Myocyte (in vitro differentiated cells): ENCODE data around the gene FAM149B1. TPM values are rescaled to one million over a fixed set of nuclear protein-coding genes. Genes with fewer than 3 reads are reported as not detected.
"Not testable (repeated sequence)": the region's sequence is repeated elsewhere in the genome, so short reads cannot be mapped to it uniquely, and the experiment has no call there.

Experiments used
- DNase-seq: peaks from one replicate; pipeline ENCODE4 v3.0.0-alpha.2; 2012; ENCODE audit warnings: low read depth
- total RNA-seq: library from RNA; depleted of rRNA; stranded (reverse); fragments of >200 nt; gene quantifications from 2 replicates; pipeline ENCODE4 v1.2.3, GENCODE V29; 2014

The FAM149B1 gene
- total RNA-seq, 1 donor from 2014 or later, result 16.5 TPM

DNA sequence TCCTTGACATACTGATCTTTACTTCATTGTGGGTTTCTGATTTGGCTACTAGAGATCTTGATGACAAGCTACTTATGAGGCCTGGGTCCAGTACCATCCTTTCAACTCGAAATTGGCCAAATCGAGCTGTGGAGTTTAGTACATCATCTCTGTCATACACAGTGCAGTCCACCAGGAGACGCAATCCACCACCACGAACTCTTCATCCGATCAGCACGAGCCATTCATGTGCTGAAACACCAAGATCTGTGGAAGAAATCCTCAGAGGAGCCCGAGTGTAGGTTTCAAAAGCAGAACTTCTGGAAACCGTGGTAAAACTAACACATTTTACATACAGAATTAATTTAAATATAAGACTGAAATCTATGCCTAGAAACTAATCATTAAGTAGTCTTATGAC lies 65.0 kb downstream of the FAM149B1 start:
- no peak for DNase-seq

DNA sequence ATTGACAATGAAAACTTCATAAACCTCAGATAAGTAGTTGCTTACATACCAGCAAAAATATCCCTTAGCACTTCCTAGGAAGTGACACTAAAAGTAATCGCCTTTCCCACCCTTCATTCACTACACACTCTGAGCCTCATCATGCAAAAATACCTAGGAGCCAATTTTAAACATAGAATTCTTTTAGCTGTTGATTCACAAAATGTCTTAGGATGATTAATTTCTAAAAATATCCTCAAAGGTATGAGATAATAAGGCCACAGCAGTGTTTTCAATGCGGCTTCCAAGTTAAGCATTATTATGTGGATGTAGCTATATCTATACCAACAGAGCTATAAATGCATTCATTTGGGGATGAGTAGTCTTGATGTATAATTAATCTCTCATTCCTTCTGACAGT lies 66.0 kb downstream of the FAM149B1 start:
- DNase-seq, result peak; percentile 23

DNA sequence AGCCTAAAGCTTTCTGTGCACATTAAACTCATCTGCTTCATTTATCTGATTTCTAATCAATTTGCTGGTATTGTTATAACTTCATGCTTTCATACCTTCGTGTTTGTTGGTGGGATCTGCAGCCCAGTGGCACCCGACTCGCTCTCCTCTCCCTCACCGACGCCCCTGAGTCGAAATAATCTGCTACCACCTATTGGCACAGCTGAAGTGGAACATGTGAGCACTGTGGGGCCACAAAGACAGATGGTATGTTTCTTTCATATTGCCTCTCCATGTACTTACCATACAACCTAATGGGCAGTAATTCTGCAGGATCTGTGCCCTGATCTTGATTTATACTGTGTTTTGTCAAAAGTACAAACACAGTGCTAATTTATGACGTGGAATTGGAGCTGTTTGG lies 66.8 kb downstream of the FAM149B1 start:
- peak; percentile 31 for DNase-seq

DNA sequence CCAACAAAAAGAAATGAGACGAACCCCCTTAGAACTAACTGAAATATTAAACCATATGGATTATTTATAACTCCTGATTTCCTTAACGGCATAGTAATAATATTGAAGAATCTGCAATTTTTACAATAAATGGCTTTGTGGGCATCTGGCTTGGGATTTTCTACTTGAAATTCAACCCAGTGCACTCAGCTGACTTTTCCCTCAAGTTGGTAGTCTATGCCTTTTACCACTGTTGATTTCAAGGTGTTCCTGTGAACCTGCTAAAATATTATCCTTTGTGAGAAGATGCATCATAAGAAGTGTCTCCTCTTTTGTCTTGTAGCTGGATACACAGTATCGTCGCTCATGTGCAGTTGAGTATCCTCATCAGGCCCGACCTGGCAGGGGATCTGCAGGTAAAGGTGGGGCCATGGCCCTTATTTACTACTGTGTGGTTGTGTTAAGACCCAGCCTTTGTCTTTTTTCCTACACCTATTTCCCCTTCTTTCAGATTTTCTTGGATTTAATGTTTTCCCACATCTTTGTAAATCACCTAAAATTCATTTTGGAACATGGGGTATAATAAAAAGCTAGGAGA lies 71.2 kb downstream of the FAM149B1 start:
- no peak for DNase-seq

- DNase-seq, result no peak
These were observed 72.0 kb downstream of the FAM149B1 start for GRCh38 chr10:73239908-73240307.

DNA sequence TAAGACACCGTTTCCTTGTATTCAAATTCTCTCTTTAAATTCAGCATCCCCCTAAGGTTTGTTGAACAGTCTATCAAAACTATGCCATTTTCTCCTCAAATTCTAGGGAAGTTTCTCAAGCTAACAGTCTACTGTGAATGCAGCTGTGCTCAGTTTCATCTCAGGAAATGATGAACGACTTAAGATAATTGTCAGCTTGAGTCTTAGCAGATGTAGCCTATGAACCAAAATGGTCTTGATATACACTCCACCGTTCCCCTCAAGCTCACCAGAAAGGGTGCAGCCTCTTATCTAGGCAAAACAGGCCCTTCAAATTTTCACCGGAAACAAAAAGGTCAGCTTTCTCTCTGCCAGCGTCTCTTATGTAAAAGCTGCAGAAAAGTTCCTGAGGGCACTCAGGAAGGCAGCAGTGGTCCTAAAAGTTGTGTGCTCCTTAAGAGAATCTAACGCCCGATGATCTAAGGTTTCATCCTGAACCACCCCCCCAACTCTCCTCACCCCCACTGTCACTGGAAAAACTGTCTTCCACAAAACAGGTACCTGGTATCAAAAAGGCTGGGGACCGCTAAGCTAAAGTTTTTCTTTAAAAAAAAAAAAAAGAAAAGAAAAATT lies 77.1 kb downstream of the FAM149B1 start:
- no peak for DNase-seq

- no peak for DNase-seq
These were observed 78.4 kb downstream of the FAM149B1 start for GRCh38 chr10:73246322-73246645.

- DNase-seq, result peak; percentile 95
These were observed 79.0 kb downstream of the FAM149B1 start, which contains the start of gene DNAJC9 for GRCh38 chr10:73246646-73247508. Gene DNAJC9, minus strand, starts transcription at chr10:73247255. Its CDS starts 66 bp downstream, at chr10:73247189.

- peak; percentile 12 for DNase-seq
These were observed 79.8 kb downstream of the FAM149B1 start for GRCh38 chr10:73247509-73248258.

DNA sequence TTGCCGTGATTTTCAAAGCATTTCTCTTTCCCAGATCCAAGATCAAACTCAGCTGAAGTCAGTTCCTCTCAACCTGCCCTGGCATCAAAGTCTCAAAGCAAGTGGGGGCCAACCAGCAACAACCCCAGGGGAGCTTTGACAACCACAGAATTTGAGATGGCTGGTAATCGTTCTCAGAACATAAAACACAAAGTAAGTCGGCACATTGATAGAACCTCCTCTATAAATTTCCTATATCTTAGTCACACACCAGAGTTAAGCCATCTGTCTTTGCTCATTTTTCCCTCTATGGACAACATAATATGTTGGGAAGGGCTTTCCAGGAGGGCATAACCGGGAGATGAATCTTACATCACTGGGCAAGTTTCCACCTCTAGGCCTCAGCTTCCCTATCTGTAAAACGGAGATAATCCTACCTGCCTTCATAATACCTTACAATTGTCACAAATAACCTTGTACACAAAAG lies 80.4 kb downstream of the FAM149B1 start:
- DNase-seq, result no peak

- peak; percentile 51 for DNase-seq
These were observed 83.9 kb downstream of the FAM149B1 start for GRCh38 chr10:73251683-73252444.

DNA sequence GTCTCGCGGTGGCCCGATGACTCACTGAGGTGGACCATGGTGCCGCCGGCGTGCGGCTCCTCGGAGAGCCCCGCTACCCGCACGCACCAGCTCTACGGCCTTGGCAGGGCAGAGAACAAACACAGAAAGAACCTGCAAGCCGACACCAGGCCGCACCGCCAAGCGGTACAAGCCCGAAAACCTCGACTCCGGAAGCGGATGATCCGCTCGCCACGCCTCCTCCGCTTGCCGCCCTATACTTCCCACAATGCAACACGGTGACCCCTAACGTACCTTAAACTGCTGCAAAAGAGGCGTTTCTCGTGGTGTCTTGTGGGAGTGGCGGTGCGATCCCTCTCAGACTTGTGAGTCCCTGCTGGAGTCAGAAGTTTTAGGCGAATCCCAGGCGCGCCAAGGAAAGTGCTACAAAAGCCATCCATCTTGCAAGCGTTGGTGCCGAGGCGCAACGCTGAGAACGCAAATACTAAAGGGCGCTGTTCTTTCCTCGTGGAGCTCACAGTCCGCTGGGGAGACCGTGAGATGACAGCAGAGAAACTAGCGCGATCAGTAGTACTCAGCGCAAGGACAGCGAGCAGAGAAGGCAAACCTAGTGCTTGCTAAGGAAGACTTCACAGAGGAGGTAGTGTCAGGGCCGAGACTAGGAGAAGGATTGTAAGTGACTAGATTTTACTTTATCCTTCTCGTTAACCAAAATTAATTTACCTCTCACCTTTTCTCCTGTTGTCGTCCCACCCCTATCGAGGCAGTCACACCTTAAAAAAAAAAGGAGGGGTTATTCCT lies 84.7 kb downstream of the FAM149B1 start, which contains the start of gene MRPS16:
Gene MRPS16, minus strand, starts transcription at position 200 of the 780 bp plus-strand sequence. Its CDS starts 162 bp downstream, at position 38.
- DNase-seq, result peak; percentile 98

- DNase-seq, result no peak
These were observed 85.3 kb downstream of the FAM149B1 start for GRCh38 chr10:73253225-73253555.

DNA sequence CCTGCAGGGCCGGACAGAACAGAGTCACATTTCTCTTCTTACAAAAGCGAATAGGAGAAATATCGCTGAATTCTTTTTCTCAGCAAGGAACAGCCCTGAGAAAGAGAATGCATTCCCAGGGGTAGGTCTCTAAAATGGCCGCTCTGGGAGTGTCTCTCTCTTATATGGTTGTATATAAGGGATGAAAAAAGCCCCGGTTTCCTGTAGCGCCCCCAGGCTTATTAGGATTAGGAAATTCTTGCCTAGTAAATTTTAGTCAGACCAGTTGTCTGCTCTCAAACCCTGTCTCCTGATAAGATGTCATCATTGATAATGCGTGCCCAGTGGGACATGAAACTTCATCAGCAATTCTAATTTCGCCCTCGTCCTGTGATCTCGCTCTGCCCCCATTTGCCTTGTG lies 90.7 kb downstream of the FAM149B1 start:
- not testable (repeated sequence) for DNase-seq

GRCh38 chr10:73261362-73261995 lies 93.6 kb downstream of the FAM149B1 start:
- DNase-seq, result no peak

GRCh38 chr10:73262105-73262730 lies 94.3 kb downstream of the FAM149B1 start:
- DNase-seq, result peak; percentile 70

DNA sequence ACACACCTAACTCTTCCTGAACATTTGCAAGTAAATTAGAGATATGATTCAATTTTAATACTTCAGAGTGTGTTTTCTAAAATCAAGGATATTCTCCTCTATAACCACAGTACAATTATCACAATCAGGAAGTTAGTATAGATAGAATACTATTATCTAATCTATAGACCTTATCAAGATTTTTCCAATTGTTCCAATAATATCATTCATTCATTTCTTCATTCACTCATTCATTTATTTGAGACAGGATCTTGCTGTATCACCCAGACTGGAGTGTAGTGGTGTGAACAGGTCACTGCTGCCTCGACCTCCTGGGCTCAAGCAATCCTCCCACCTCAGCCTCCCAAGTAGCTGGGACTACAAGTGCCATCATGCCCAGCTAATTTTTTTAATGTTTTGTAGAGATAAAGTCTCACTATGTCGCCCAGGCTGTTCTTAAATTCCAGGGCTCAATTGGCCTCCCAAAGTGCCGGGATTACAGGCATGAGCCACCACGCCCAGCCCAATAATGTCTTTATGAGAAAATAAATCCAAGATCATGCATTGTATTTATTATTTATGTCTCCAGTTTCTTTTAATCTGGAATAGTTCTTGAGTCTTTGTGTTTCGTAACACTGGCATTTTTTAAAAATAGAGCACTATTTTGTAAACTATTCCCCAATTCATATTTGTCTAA lies 95.1 kb downstream of the FAM149B1 start:
- no peak for DNase-seq

DNA sequence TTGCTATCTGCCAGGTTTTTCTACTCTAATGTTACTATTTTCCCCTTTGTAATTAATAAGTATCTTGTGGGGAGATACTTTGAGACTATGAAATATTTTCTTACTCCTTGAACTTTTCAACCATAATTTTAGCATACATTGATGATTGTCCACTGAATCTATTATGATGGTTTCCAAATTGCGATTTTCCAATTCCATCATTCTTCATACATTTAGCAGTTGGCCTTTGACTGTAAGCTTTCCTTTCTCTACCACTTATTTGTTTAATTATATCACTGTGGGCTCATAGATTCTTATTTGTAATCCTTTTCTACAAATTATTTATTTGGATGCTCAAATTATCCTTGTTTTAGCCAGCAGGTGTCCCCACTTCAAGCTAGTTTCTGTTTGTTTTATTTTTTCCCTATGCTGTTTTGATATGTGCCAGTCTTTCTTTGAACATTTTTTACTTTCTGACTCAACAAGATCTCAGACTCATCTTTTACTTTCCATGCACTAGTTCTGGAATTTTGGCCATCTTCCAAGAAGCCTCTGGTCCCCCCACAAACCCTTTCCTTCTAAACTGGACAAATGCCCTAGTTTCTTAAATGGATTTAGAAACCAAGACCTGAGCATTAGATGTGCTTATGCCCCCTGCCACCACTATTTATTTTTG lies 95.9 kb downstream of the FAM149B1 start:
- DNase-seq, result peak; percentile 43
